HG03378 (cell line): ENCODE measurements around the gene AADAC.
"Not testable (repeated sequence)": the region's sequence is repeated elsewhere in the genome, so short reads cannot be mapped to it uniquely, and the experiment has no call there.

ENCODE experiments used
- ATAC-seq: cut with Tn5 transposase; IDR thresholded peaks from one replicate; pipeline ENCODE4 v1.9.1; 2021; ENCODE audit warnings: mild to moderate bottlenecking, moderate library complexity; ENCODE audit not compliant: unreplicated experiment

Gene AADAC

GRCh38 chr3:151852074-151852811, 38.3 kb downstream of the AADAC start:
- no peak for ATAC-seq

- ATAC-seq = no peak
These were observed 42.2 kb downstream of the AADAC start for GRCh38 chr3:151856118-151856517.

- ATAC-seq = no peak
These were observed 42.7 kb downstream of the AADAC start for GRCh38 chr3:151856641-151857040.

DNA sequence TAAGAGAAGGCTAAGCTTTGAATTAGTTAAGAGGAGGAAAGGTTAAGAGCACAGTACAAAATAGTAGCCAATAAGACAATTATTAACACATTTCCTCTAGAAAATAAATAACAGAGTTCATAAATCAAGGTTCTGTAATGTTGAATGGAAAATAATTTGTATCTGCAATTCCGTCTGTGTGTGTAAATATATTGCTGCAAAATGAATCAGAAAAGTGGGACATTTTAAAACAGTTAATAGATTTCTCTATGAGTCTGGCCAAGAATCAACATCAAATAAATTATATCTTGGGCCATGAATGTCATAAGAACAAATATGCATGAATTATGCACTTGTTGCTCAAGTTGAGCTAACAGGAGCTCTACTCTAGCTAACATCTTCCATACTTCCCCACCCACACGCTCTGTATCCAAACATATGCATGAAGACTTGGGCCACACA, 45.3 kb downstream of the AADAC start:
- ATAC-seq = no peak

DNA sequence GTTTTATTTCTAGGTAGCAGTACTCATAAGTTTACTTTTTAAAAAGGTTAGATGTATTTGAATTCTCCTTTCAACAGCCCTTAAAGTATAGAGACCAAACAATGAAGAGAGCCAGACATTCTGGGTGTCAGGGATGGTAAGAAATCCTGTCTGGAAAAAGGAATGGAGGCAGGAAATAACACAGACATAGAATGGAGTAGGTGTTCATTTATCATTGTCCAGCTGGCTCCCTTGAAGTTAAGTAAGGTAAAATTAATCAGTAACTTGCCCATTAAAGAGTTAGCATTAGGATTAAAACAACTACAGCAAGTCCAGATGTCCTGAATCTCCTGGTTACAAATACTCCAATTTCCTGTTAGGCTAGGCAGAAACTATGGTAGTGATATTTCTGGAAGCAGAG, 46.0 kb downstream of the AADAC start:
- ATAC-seq = no peak

DNA sequence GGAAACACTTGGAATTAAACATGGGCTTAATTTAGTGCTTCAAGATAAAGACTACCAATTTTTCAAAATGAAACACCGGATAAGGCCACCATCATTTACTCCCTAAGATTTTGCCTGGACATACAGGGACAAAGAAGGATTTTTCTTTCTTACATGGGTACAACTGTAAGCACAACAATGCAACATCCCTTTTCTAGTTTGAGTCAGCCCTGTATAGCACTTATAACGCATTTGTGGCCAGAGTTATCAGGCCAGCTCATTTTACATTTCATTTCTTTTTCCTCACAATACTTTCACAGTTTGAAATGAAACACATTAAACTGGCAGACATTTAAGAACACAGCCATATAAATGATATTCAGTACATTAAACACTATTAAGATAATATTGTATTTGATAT, 49.7 kb downstream of the AADAC start:
- no peak for ATAC-seq

GRCh38 chr3:151864423-151865101, 50.6 kb downstream of the AADAC start:
- no peak for ATAC-seq

GRCh38 chr3:151866711-151867410, 52.9 kb downstream of the AADAC start:
- ATAC-seq = no peak

GRCh38 chr3:151867666-151868065, 53.8 kb downstream of the AADAC start:
- no peak for ATAC-seq

DNA sequence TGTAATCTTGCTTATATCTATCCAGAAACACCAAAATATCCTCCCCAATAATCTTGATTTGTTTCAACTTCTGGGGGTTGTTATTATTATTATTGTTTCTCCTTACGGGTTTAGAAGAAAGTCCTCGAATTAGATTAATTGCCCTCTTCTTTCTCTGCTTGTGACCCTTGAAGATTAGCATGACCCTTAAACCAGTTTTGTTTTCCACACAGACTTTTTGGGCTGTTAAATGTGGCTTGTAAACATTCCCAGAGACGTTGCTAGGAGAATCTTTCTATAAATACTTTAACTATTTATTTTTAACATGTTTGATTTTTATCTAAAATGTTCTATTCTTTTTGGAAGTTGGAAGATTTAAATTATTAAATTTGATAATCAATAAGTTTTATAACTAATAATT, 55.3 kb downstream of the AADAC start:
- no peak for ATAC-seq

GRCh38 chr3:151871639-151872468, 57.9 kb downstream of the AADAC start:
- ATAC-seq = peak; percentile 82

GRCh38 chr3:151873398-151873797, 59.5 kb downstream of the AADAC start, which contains the start of gene SUCNR1:
Gene SUCNR1, plus strand, starts transcription at chr3:151873643. Its CDS starts 6,250 bp downstream, at chr3:151879893.
- ATAC-seq = no peak

DNA sequence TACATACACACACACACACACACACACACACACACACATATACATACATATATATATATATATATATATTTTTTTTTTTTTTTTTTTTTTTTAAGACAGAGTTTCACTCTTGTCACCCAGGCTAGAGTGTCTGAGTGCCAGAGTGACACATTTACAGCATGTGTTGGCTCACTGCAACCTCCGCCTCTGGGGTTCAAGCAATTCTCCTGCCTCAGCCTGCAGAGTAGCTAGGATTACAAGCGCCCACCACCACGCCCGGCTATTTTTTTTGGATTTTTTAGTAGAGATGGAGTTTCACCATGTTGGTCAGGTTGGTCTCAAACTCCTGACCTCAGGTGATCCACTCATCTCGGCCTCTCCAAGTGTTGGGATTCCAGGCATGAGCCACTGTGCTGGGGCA, 60.2 kb downstream of the AADAC start:
- not testable (repeated sequence) for ATAC-seq

DNA sequence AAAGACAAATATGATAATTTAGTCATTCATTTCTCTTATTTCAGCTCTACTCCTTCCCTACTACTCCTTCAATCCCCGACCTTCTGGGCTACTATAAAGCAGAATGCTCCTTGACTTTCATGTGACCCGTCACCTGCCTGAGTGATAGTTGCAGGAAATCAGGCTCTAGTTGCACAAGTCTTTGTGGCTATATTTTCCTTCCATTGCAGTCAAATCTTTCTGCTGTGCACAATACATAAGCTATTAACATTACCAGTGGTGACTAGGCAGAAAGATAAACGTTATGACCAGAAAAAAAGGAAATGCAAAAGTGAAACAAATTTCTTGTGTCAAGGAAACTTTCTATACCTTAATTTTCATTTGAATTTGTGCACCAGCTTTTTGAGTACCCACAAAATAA, 61.8 kb downstream of the AADAC start:
- ATAC-seq = peak; percentile 81

DNA sequence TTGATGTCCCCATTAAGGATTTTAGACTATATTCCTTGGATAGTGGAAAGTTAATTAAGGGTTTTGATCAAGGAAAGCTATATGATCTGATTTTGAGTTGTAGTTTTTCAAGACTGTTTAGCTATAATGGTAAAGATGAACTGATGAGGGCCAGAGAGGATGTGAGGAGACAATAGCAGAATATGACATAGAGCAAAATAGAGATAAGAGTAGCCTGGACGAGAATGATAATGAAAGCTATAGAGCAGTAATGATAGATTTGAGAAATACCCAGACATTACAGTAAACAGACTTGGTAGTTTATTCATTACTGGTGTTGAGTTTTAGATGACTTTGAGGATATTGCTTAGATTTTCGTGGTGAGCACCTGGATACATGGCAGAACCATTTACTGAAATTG, 63.4 kb downstream of the AADAC start:
- no peak for ATAC-seq
